Inferior parietal cortex (tissue), 1 donor: ENCODE results near the gene TSC2.
"Not testable (repeated sequence)": the region's sequence is repeated elsewhere in the genome, so short reads cannot be mapped to it uniquely, and the experiment has no call there.

Experiments
- DNase-seq: peaks from one replicate; pipeline ENCODE4 v3.0.0-alpha.2; 2016; ENCODE audit errors: extremely low spot score

TSC2 gene

GRCh38 chr16:2086106-2086742 is 38.4 kb downstream of the TSC2 start:
- DNase-seq = no peak

DNA sequence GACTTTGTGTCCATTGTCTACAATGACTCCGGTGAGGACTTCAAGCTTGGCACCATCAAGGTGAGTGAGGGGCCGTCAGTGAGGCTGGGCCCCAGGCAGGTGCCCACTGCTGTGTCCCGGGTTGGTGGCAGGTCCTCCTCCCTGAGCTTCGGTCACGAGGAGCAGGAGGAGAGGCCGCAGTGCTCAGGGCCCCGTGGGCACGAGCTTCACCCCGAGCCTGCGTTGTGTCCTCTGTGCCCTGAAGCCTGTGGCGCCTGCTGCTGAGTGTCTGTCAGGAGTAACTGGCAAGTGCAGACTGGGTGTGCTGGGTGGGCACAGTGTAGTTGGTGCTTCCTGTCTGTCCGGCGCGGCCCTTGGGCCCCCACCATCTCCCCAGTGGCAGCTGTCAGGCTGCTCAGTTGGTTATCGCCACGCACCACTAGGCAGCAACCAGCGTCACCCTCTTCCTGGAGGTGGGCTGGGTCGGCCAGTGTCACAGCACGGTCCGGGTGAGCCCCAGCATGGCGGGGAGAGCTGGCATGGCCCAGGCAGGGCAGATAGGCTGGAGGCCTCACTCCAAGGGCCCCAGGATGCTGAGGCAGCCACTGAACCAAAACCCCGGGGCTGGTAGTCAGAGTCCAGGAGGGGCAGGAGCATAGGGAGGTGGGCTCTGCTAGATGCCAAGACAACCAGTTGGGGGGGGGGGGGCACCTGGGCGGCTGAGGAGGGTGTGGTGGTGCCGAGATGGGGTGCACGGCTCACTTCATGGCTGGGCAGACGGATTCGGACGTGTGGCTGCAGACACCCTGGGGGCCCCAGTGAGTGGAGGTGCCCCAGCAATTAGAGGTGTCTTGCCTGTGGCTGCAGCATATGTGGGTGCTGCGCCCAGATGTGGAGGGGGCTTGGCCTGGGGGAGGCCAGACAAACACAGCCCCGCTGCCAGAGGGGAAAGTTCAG is 39.3 kb downstream of the TSC2 start:
- DNase-seq = no peak

DNA sequence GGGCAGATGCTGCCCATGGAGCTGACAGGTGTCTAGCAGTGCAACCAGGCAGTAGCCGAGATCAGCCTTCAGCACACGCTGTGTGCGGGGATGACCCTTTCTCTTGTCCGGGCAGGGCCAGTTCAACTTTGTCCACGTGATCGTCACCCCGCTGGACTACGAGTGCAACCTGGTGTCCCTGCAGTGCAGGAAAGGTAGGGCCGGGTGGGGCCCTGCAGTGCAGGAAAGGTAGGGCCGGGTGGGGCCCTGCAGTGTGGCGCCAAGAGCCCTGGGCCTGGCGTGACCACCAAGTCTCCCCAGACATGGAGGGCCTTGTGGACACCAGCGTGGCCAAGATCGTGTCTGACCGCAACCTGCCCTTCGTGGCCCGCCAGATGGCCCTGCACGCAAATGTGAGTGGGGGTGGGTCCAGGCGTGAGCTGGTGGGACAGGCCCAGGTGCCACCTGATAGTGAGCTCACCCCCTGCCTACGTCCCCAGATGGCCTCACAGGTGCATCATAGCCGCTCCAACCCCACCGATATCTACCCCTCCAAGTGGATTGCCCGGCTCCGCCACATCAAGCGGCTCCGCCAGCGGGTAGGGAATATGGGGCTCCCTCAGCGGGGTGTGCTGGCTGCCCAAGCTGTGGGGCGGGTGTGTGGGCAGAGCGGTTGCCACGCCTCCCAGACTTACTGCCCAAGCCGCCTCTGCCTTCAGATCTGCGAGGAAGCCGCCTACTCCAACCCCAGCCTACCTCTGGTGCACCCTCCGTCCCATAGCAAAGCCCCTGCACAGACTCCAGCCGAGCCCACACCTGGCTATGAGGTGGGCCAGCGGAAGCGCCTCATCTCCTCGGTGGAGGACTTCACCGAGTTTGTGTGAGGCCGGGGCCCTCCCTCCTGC is 40.2 kb downstream of the TSC2 start:
- DNase-seq = no peak

DNA sequence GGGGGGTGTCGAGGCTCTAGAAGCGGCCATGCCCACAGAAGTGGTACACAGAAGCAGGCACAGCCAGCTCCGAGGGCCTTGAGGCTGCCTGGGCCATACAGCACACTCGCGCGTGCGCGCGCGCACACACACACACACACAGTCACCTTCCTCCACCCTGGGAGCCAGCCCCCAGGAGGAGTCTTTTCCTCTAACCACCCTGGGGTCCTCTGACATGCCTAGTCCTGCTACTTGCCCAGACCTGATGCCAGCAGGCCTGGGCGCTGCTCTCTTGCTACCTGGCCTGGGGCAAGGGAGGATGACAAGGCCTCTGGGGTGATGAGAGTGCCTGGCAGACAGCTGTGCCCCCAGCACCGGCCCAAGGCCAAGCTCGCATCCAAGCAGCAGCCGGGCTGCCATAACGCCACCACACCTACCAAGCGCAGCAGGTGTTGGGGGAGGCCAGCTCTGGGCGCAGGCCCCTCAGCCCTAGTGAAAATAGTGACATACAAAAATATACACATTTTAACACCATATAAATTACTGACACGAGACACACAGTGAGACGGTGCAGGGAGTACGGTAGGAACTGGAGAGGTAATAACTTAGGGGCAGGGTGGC is 41.1 kb downstream of the TSC2 start:
- no peak for DNase-seq

DNA sequence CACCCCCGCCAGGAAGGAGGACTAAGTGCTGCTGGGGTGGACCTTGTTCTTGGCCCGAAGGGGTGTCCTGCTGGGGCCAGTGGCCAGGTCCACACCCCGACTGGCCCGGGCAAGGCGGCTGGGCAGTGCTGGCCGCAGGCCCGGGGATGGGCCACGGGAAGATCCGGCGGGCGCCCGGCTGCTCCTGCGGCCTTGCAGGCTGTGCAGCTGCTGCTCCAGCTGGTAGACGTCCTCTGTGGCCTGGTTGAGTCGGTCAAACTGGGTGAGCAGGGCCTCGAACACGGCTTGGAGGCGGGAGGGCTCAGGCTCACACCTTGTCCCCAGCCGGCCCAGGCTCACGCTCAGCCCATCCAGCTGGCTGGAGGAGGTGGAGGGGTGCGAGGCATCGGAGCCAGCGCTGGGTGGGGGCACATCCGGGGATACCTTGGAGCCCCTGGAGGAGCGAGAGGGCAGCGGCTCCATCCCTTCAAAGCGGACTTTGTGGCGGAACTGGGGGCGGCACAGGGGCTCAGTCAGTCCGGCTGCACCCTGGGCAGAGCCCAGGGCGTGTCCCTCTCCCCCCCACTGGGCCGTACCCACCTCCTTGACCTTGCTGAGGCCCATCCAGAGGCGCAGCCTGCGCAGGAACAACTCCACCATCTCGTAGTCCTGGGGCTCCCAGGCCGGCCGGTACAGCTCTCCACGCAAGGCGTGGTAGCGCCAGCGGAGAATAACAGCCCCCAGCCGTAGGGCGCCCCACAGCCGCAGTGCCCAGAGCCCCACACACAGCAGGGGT is 42.1 kb downstream of the TSC2 start:
- no peak for DNase-seq

DNA sequence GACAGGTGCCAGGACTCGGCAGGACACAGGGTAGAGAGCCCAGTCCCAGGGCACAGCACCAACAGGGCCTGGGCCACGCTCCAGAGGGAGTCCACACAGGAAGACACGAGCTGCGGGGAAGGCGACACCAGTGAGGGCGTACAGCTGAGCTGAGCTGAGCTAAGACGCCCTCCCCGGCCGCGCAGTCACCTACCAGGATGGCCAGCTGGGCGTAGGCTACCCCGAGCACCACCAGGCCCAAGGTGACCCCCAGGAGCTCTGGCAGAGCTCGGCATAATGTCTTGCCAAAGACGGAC is 42.6 kb downstream of the TSC2 start:
- no peak for DNase-seq

- DNase-seq = no peak
Measured at GRCh38 chr16:2090777-2091546, 43.2 kb downstream of the TSC2 start.

- DNase-seq = no peak
Measured at GRCh38 chr16:2091547-2092255, 43.9 kb downstream of the TSC2 start.

- DNase-seq = no peak
Measured at GRCh38 chr16:2092256-2092620, 44.5 kb downstream of the TSC2 start.

- no peak for DNase-seq
Measured at GRCh38 chr16:2092866-2093265, 45.1 kb downstream of the TSC2 start.

DNA sequence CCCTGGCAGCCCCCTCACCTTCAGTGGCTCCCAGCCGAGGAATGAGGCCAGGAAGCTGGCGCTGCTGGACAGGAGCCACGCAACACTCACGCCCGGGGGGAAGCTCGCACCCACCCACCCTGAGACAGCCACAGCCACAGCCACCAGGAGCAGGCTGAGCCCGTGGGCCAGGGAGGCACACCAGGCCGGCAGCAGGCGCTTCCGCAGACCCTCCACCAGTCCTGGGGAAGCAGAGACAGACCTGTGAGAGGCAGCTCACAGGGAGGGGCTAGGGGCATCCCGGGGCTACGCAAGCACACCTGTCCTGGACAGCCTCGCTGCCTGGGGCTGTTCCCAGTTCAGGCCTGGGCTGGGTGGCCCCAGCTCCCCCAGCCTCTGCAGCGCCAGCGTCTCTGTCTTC is 46.0 kb downstream of the TSC2 start:
- DNase-seq = no peak

- no peak for DNase-seq
Measured at GRCh38 chr16:2095315-2095853, 47.6 kb downstream of the TSC2 start.

GRCh38 chr16:2095918-2096582 is 48.3 kb downstream of the TSC2 start:
- no peak for DNase-seq

DNA sequence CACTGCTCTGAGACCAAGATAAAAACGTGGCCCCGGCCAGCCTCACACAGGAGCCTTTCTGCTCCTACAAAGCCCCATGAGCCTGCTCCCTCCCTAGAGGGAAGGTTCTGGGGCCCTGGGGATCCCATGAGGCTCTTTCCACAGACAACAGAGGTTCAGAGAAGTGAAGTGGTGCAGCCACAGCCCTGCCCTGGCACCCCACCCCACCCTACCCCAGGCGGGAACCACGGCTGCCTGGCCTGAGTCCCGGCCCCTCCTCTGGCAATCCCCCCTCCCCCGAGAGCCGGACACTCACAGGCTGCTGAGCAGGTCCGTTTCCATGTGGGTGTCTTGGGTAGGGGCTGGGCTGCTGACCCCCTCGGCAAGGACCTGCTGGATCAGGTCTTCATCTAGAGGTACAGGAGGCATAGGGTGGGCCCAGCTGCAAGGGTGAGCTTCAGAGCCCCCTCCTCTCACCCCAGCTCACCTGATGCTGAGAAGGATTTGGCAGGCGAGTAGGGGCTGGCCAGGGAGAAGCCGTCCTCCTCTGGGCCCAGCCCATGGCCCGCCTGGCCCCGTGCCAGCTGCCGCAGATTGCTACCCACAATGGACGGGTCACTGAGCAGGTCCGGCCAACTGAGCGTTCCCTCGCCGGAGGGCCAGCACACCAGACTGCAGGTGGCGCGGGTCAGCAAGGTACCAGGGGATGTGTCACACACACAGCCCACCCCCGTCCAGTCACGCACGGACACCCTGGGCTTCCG is 49.2 kb downstream of the TSC2 start:
- no peak for DNase-seq

DNA sequence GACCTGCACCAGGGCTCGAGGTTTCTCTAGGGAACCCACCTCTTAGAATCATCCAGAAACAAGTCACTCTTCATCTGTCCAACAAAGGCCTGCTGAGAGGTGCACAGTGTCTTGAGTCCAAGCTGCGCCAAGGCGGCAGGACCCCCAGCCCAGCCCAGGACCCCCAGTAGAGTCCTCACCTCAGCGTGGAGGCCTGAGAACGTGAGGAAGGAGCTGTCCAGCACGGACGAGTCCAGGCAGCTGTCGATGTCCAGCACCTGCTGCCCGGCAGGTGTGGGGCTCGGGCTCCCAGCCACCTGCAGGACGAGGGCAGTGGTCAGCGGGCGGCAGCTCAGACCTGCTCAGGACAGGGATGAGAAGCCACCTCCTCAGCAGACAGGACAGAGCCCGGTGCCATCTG is 49.9 kb downstream of the TSC2 start:
- DNase-seq = not testable (repeated sequence)

DNA sequence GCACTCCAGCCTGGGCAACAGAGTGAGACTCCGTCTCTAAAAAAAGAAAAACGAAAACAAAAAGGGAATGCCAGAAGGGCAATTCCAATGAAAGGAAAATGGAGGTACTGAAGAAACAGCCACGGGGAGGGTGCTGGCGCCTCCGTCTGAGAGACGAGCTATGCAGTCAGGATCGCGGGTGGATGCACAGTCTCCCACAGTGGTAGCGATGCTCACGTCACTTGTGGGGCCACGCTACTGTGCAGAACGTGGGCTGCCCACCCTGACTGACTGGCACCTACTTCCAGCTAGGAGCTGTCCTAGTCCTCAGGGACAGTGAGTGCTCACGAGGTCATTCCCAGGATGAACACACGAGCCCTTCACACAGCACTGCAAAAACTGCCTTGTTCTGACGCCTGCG is 53.8 kb downstream of the TSC2 start:
- DNase-seq = not testable (repeated sequence)

DNA sequence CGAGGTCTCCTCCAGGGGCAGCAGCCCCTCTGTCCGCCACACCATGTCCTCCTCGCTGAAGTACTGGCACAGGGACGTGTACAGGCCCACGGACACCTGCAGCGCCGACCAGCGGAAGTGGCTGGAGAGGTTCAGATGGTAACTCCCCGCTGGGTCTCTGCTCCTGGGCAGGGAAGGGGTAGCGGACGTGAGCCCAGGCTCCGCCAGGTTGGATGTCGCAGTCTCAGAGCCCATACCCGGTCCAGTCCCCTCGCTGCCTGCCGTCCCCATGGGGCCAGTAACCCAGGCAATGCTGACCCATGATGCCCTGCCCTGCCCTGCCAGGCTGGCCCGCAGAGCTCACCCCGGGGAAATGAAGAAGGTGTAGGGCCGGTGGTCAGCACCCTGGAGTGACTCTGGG is 54.7 kb downstream of the TSC2 start:
- no peak for DNase-seq

DNA sequence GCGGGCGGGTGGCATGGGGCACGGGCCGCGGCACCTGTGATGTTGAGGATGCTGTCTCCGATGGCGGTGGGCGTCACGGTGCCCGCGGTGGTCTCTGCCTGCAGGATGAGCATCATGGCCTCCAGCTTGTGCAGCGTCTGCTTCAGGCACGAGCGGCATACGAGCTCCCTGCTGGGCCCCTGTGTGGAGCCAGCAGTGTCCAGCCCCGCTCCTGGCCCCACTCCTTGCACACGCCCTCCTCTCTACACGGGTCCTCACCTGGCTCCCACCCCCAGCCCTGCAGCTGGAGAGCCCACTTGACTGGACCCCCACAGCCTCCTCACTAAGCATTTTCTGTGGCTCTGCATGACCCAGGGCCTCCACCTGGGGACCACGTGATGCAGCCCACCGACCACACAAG is 56.7 kb downstream of the TSC2 start:
- not testable (repeated sequence) for DNase-seq
